PFSK-1 (cell line): ENCODE data around the gene KLHL1.

Experiments
- FOXP2 ChIP-seq: optimal IDR thresholded peaks from 2 replicates; pipeline ENCODE3; 2011; ENCODE audit warnings: borderline replicate concordance, control low read depth, inconsistent platforms; ENCODE audit not compliant: insufficient read depth; ENCODE audit errors: extremely low read length, extremely low read depth
- POLR2AphosphoS5 ChIP-seq: IDR thresholded peaks from 2 replicates; pipeline ENCODE4 v1.6.1; 2012; ENCODE audit warnings: low read depth, mild to moderate bottlenecking, control low read depth, low read length, moderate library complexity
- REST ChIP-seq, 2 experiments: IDR thresholded peaks; 2 replicates each; pipeline versions ENCODE4 v1.6.1 to v1.8.0; 2011 to 2012; ENCODE audit warnings: low read depth in 2 of 2, low read length in 2 of 2, control low read depth in 1 of 2, inconsistent platforms in 1 of 2, mild to moderate bottlenecking in 1 of 2, moderate library complexity in 1 of 2; ENCODE audit not compliant: insufficient read depth in 1 of 2
- SIN3A ChIP-seq: IDR thresholded peaks from 2 replicates; pipeline ENCODE4 v1.6.1; 2012; ENCODE audit warnings: mild to moderate bottlenecking, low read length, moderate library complexity, borderline replicate concordance; ENCODE audit not compliant: insufficient read depth
- TAF1 ChIP-seq: IDR thresholded peaks from 2 replicates; pipeline ENCODE4 v1.6.1; 2012; ENCODE audit warnings: low read length, control low read depth, borderline replicate concordance; ENCODE audit not compliant: insufficient read depth

KLHL1 gene

GRCh38 chr13:69956349-69956748 is 151.9 kb downstream of the KLHL1 start:
- TF ChIP-seq SIN3A (no peak), POLR2AphosphoS5 (no peak), FOXP2 (no peak), REST (IDR thresholded peaks at IDR 0.05; ENCODE audit: insufficient read depth in 1 of 2, low read depth in 2 of 2, low read length in 2 of 2) (no peak), TAF1 (no peak)

- no peak for TF ChIP-seq SIN3A
- no peak for TF ChIP-seq TAF1
- TF ChIP-seq POLR2AphosphoS5: no peak
- no peak for TF ChIP-seq REST (IDR thresholded peaks at IDR 0.05; ENCODE audit: insufficient read depth in 1 of 2, low read depth in 2 of 2, low read length in 2 of 2)
- TF ChIP-seq FOXP2: no peak
These were observed 153.0 kb downstream of the KLHL1 start for GRCh38 chr13:69955271-69955670.

GRCh38 chr13:69951412-69951811 is 156.8 kb downstream of the KLHL1 start:
- TF ChIP-seq TAF1 (no peak), FOXP2 (no peak), POLR2AphosphoS5 (no peak), SIN3A (no peak), REST (IDR thresholded peaks at IDR 0.05; ENCODE audit: insufficient read depth in 1 of 2, low read depth in 2 of 2, low read length in 2 of 2) (no peak)

- TF ChIP-seq TAF1 (no peak), POLR2AphosphoS5 (no peak), FOXP2 (no peak), REST (IDR thresholded peaks at IDR 0.05; ENCODE audit: insufficient read depth in 1 of 2, low read depth in 2 of 2, low read length in 2 of 2) (no peak), SIN3A (no peak)
These were observed 158.1 kb downstream of the KLHL1 start for GRCh38 chr13:69950160-69950559.

GRCh38 chr13:69948016-69948415 is 160.2 kb downstream of the KLHL1 start:
- no peak for TF ChIP-seq TAF1
- no peak for TF ChIP-seq SIN3A
- TF ChIP-seq POLR2AphosphoS5: no peak
- TF ChIP-seq REST (IDR thresholded peaks at IDR 0.05; ENCODE audit: insufficient read depth in 1 of 2, low read depth in 2 of 2, low read length in 2 of 2): no peak
- no peak for TF ChIP-seq FOXP2
